22Rv1 (cell line): ENCODE measurements around the gene CROCC2.

Experiments
- ZFX ChIP-seq: fragments of 450-650 bp; IDR thresholded peaks from 2 replicates; pipeline ENCODE4 v1.6.1; 2017; ENCODE audit warnings: antibody characterized with exemption, borderline replicate concordance
- TF ChIP-seq, protein P1 (sequence below): fragments of 450-650 bp; IDR thresholded peaks from 2 replicates; pipeline ENCODE4 v1.5.1; 2017; ENCODE audit warnings: mild to moderate bottlenecking

DNA sequence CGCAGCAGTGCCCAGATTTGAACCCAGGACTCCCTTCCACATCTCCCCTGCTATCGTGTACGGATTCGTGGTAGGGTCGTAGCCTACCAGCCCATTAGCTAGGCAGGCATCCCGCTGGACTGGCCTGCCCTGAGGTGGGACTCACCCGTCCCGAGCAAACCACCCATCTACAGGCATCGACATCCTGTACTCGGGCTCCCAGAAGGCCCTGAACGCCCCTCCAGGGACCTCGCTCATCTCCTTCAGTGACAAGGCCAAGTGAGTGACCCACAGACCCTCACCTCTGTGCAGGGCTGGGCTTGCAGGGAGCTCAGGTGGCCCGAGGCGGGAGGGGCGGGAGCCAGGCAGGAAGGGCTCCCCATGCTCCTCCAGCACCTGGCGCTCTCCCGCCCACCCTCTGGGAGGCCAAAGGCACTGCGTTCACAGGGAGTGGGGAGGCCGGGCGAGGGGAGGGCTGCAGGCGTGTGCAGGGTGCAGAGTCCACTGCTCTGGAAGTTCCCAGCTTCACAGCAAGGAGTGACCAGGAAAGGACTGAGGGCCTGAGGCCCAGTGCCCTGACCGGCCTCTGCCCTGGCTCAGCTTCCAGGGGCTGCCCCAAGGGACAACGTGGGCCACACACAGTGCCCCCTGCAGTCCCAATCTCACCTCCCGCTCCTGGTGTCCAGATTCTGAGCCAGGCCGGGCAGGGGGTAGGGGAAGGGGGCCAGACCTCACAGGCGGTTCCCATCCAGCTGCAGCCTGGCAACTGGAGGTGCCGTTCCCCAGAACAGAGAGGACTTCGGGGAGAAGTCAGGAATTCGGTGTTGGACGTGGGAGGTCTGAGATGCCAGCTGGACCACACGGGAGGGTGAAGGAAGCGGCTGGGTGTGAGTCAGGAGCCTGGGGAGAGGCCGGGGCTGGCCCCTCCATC is 32.1 kb upstream of the CROCC2 start:
- TF ChIP-seq ZFX = no peak
- TF ChIP-seq, protein P1, sequence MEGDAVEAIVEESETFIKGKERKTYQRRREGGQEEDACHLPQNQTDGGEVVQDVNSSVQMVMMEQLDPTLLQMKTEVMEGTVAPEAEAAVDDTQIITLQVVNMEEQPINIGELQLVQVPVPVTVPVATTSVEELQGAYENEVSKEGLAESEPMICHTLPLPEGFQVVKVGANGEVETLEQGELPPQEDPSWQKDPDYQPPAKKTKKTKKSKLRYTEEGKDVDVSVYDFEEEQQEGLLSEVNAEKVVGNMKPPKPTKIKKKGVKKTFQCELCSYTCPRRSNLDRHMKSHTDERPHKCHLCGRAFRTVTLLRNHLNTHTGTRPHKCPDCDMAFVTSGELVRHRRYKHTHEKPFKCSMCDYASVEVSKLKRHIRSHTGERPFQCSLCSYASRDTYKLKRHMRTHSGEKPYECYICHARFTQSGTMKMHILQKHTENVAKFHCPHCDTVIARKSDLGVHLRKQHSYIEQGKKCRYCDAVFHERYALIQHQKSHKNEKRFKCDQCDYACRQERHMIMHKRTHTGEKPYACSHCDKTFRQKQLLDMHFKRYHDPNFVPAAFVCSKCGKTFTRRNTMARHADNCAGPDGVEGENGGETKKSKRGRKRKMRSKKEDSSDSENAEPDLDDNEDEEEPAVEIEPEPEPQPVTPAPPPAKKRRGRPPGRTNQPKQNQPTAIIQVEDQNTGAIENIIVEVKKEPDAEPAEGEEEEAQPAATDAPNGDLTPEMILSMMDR = no peak
